ENCODE results near the gene SPON1. TPM values are rescaled to one million over a fixed set of nuclear protein-coding genes. Genes with fewer than 3 reads are reported as not detected.
A peak's percentile ranks its signal among the peaks of the same experiment; 100 is the strongest.

SPON1 gene
- total and polyA plus RNA-seq, 12 donors: 2.7 to 116 (median 34.4) TPM

DNA sequence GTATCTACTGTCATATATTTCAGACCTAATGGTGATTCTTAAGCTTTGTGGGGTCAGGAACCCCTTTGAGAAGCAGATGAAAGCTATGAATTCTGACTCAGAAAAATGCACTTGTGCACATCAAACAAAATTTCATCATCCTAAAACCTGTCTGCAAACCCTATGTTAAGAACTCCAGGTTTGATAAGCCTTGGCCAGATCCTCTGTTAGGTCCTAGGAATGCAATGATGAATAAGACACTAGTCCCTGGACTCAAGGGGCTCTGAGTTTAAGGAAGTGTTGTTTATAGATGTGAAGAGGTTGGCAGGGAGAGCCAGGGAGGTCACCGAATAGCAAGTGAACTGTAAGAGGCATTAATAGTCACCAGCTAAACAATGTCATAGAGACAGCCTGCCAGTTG is 103.2 kb downstream of the SPON1 start:
- WGBS, 4 donors: 67 to 69% (median 69%) methylated on average over 1 of the region's 1 CpG
- Histone ChIP-seq H3K9me3 (replicated peaks in 1 of 3) (no peaks in the 10 kb centered on the region), H3K27ac (no peak overlapping the region), H3K4me1 (replicated peaks in 1 of 2) (no peaks in the 10 kb centered on the region), H3K27me3 (no peaks in the 10 kb centered on the region), H3K4me3 (no peak overlapping the region), H3K36me3 (replicated peaks in 1 of 2) (no peaks in the 10 kb centered on the region)
- no peak for DNase-seq
- no peak for TF ChIP-seq POLR2A (IDR thresholded peaks at IDR 0.05)
- TF ChIP-seq, protein P1, sequence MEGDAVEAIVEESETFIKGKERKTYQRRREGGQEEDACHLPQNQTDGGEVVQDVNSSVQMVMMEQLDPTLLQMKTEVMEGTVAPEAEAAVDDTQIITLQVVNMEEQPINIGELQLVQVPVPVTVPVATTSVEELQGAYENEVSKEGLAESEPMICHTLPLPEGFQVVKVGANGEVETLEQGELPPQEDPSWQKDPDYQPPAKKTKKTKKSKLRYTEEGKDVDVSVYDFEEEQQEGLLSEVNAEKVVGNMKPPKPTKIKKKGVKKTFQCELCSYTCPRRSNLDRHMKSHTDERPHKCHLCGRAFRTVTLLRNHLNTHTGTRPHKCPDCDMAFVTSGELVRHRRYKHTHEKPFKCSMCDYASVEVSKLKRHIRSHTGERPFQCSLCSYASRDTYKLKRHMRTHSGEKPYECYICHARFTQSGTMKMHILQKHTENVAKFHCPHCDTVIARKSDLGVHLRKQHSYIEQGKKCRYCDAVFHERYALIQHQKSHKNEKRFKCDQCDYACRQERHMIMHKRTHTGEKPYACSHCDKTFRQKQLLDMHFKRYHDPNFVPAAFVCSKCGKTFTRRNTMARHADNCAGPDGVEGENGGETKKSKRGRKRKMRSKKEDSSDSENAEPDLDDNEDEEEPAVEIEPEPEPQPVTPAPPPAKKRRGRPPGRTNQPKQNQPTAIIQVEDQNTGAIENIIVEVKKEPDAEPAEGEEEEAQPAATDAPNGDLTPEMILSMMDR (IDR thresholded peaks at IDR 0.05): no peak
- intact Hi-C loops (cut with DNase I): no loop called here

DNA sequence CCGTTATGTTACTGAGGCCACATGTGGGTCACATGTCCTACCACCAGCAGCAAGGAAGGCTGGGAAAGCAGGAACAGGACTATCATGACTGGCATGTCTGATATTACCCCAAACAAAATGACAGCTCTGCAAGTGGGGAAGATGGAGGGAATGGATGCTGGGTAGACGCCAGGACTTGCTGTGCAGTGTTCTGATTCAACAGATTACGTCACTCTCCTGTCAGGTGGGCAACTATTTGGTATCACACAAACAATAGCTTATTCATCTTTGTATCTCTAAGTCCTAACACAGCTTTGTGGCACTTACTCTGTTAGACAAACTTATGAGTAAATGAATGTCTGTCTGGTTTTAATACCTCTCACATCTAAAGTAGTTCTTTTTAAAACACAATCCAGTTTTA is 105.2 kb downstream of the SPON1 start:
- intact Hi-C loops (cut with DNase I): no loop called here
- no peak for DNase-seq
- WGBS, 4 donors: 52 to 95% (median 86%) methylated on average over 3 of the region's 3 CpGs
- Histone ChIP-seq H3K9me3 (replicated peaks in 1 of 3) (no peaks in the 10 kb centered on the region), H3K27ac (no peak overlapping the region), H3K36me3 (replicated peaks in 1 of 2) (no peaks in the 10 kb centered on the region), H3K4me3 (no peak overlapping the region), H3K27me3 (no peaks in the 10 kb centered on the region), H3K4me1 (replicated peaks in 1 of 2) (no peaks in the 10 kb centered on the region)
- TF ChIP-seq POLR2A (IDR thresholded peaks at IDR 0.05): no peak
- TF ChIP-seq, protein P1 (IDR thresholded peaks at IDR 0.05): no peak

DNA sequence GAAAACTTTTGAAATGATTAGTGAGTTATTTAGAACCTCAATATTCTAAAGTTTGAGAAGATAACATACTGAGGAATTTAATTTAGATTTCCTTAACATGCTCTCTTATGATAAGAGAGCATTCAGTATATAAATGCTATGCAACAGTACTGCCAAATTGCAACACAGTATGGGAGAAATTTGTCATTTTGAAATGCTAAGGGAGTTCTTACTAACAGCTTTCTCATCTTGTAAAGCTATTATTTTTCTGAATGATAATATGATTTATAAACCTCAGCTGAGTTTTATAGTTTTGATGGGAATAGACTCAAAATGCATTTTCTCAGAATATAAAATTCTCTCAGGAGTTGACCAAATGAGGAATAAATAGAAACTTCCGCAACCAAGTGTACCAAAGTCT is 108.4 kb downstream of the SPON1 start:
- intact Hi-C loops (cut with DNase I): no loop called here
- Histone ChIP-seq H3K9me3 (replicated peaks in 1 of 3) (no peaks in the 10 kb centered on the region), H3K36me3 (replicated peaks in 1 of 2) (no peaks in the 10 kb centered on the region), H3K27me3 (no peaks in the 10 kb centered on the region), H3K4me1 (replicated peaks in 1 of 2) (no peaks in the 10 kb centered on the region), H3K27ac (no peak overlapping the region), H3K4me3 (no peak overlapping the region)
- no peak for DNase-seq
- WGBS, 4 donors: 91 to 100% (median 94%) methylated on average over 1 of the region's 1 CpG
- TF ChIP-seq POLR2A (IDR thresholded peaks at IDR 0.05): no peak
- TF ChIP-seq, protein P1 (IDR thresholded peaks at IDR 0.05): no peak

DNA sequence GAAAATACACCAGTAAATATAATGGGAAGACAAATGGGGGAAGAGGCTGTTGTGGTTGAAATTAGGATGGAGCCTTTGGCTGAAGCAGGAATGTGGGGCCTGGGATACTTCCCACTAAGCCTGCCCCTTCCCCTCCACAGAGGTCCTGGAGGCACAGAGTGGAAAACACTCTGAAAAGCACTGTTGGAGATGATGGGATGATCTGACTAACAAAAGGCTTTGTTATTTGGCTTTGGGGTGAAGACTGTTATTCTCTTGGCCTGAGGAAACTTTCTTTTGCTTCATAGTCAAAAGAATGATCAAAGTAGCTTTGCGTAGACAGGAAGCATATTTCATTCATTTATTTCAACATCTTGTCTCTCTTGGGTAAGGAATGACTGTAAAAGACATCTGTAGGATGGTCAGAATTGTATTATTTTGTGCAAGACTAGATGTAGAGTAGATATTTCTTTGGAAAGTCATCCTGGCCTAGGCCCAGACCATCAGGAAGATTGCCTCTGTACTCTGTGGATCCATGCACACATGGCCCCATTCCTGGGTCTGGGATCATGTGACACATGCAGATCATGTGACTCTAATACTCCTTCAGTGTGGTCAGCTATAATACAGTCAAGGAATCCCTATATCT is 111.4 kb downstream of the SPON1 start:
- Histone ChIP-seq H3K27me3 (no peaks in the 10 kb centered on the region), H3K27ac (no peak overlapping the region), H3K36me3 (replicated peaks in 1 of 2) (no peaks in the 10 kb centered on the region), H3K4me3 (no peak overlapping the region), H3K4me1 (replicated peaks in 1 of 2) (peaks cover 0 to 6% of the 10 kb centered on the region in 2 donors), H3K9me3 (replicated peaks in 1 of 3) (no peaks in the 10 kb centered on the region)
- peak in 1 of 7 donors; percentile 29 for DNase-seq
- WGBS, 4 donors: 78 to 100% (median 83%) methylated on average over 1 of the region's 1 CpG
- no peak for TF ChIP-seq POLR2A (IDR thresholded peaks at IDR 0.05)
- TF ChIP-seq, protein P1 (IDR thresholded peaks at IDR 0.05): no peak
- intact Hi-C loops (cut with DNase I): no loop called here
